K562 (cell line): ENCODE measurements around the gene LRRC8E. TPM values are rescaled to one million over a fixed set of nuclear protein-coding genes. Genes with fewer than 3 reads are reported as not detected.
A peak's percentile ranks its signal among the peaks of the same experiment; 100 is the strongest.

Source experiments
- ADNP ChIP-seq: fragments of 200-800 bp; sonication (Bioruptor generic); IDR thresholded peaks from 2 replicates; pipeline ENCODE4 v1.6.1; 2016; ENCODE audit warnings: missing genetic modification characterization, missing compliant biosample characterization
- ATF1 ChIP-seq, 2 experiments: fragments of 450-650 bp in 1 of 2; IDR thresholded peaks; 2 replicates each; pipeline ENCODE4 v1.6.1; 2016; ENCODE audit warnings: missing compliant biosample characterization in 1 of 2, missing genetic modification characterization in 1 of 2
- BACH1 ChIP-seq: fragments of 200-800 bp; sonication (Bioruptor generic); IDR thresholded peaks from 2 replicates; pipeline ENCODE4 v1.6.1; 2016; ENCODE audit warnings: missing genetic modification characterization, missing compliant biosample characterization
- BMI1 ChIP-seq: fragments of 150-350 bp; IDR thresholded peaks from 2 replicates; pipeline ENCODE4 v1.6.1; 2014; ENCODE audit warnings: low read length
- DMBX1 ChIP-seq: fragments of 250-450 bp; sonication (Bioruptor Pico); IDR thresholded peaks from 2 replicates; pipeline ENCODE4 v1.8.0; 2022; ENCODE audit warnings: inconsistent platforms, mild to moderate bottlenecking, moderate library complexity, borderline replicate concordance
- E2F5 ChIP-seq: sonication (generic); formaldehyde crosslinking; IDR thresholded peaks from 2 replicates; pipeline ENCODE4 v1.8.0; 2022; ENCODE audit warnings: mild to moderate bottlenecking, missing genetic modification reagents
- FOXK1 ChIP-seq: sonication (generic); formaldehyde crosslinking; IDR thresholded peaks from 2 replicates; pipeline ENCODE4 v1.8.0; 2022; ENCODE audit warnings: missing genetic modification reagents, mild to moderate bottlenecking, borderline replicate concordance
- HDAC1 ChIP-seq, 2 experiments: fragments of 450-650 bp; IDR thresholded peaks; 2 replicates each; pipeline ENCODE4 v1.6.1; 2016 to 2017; ENCODE audit warnings: inconsistent platforms in 1 of 2, mild to moderate bottlenecking in 1 of 2, moderate library complexity in 1 of 2
- HINFP ChIP-seq: fragments of 450-650 bp; conservative IDR thresholded peaks from 2 replicates; pipeline ENCODE4 v1.6.1; 2016; ENCODE audit warnings: missing genetic modification characterization, low read depth, mild to moderate bottlenecking, control low read depth, missing compliant biosample characterization
- IRF2 ChIP-seq: sonication (generic); formaldehyde crosslinking; IDR thresholded peaks from 2 replicates; pipeline ENCODE4 v1.8.1; 2022; ENCODE audit warnings: mild to moderate bottlenecking, missing genetic modification reagents
- MECOM ChIP-seq: fragments of 250-450 bp; sonication (Bioruptor Pico); IDR thresholded peaks from 2 replicates; pipeline ENCODE4 v1.8.0; 2022; ENCODE audit warnings: inconsistent platforms
- SMARCC2 ChIP-seq: fragments of 450-650 bp; IDR thresholded peaks from 2 replicates; pipeline ENCODE4 v1.6.1; 2017; ENCODE audit warnings: antibody characterized with exemption, moderate library complexity, mild to moderate bottlenecking, low read depth
- STAG1 ChIP-seq: sonication (generic); formaldehyde crosslinking; IDR thresholded peaks from 2 replicates; pipeline ENCODE4 v1.5.0; 2020; ENCODE audit warnings: missing genetic modification reagents, borderline replicate concordance
- STAT5A ChIP-seq: IDR thresholded peaks from 2 replicates; pipeline ENCODE4 v1.6.1; 2012; ENCODE audit warnings: low read length, inconsistent platforms, borderline replicate concordance
- TAF7 ChIP-seq: fragments of 450-650 bp; IDR thresholded peaks from 2 replicates; pipeline ENCODE4 v1.6.1; 2016; ENCODE audit warnings: missing genetic modification characterization, missing compliant biosample characterization
- TSC22D4 ChIP-seq: fragments of 450-650 bp; IDR thresholded peaks from 2 replicates; pipeline ENCODE4 v1.6.1; 2016; ENCODE audit warnings: missing genetic modification characterization, missing biosample characterization, control low read depth
- ZBTB17 ChIP-seq: fragments of 450-650 bp; formaldehyde crosslinking; IDR thresholded peaks from 2 replicates; pipeline ENCODE4 v1.4.0; 2020; ENCODE audit warnings: mild to moderate bottlenecking
- ZNF212 ChIP-seq: fragments of 450-650 bp; formaldehyde crosslinking; IDR thresholded peaks from 2 replicates; pipeline ENCODE4 v1.4.0; 2020; ENCODE audit warnings: mild to moderate bottlenecking
- ZNF384 ChIP-seq: IDR thresholded peaks from 2 replicates; pipeline ENCODE4 v1.6.1; 2012; ENCODE audit warnings: low read depth, low read length, improper control_type of control experiment
- ZNF695 ChIP-seq: fragments of 450-650 bp; formaldehyde crosslinking; IDR thresholded peaks from 2 replicates; pipeline ENCODE4 v1.4.0; 2020; ENCODE audit warnings: mild to moderate bottlenecking, moderate library complexity
- polyA plus RNA-seq, 8 experiments: library from polyadenylated mRNA; depleted of rRNA in 4 of 8; stranded (reverse) in 5 of 8; unstranded in 3 of 8; fragments of >200 nt; fragmentation: Nextera tagmentation in 2 of 8; fragmentation: Illumina TruSeq in 1 of 8; extraction: Ambion mirVana in 2 of 8; extraction: Trizol in 1 of 8; gene quantifications; 2 replicates each; pipeline versions ENCODE4 v1.2.1 to v1.2.3, GENCODE V29; 2011 to 2014; ENCODE audit warnings: inconsistent platforms in 1 of 8, missing spikeins in 1 of 8
- total RNA-seq, 7 experiments: library from RNA; depleted of rRNA in 6 of 7; stranded (reverse); fragments of >200 nt in 6 of 7; fragmentation: Illumina TruSeq in 2 of 7; extraction: Trizol in 2 of 7; gene quantifications; 2 replicates each; pipeline versions ENCODE4 v1.2.1 to v1.2.3, GENCODE V29; 2011 to 2021; ENCODE audit warnings: low replicate concordance in 1 of 7
- TF ChIP-seq, protein P1 (sequence below): fragments of 250-450 bp; sonication (Bioruptor Pico); IDR thresholded peaks from 2 replicates; pipeline ENCODE4 v1.4.0; 2020; ENCODE audit warnings: mild to moderate bottlenecking, moderate library complexity, borderline replicate concordance
- TF ChIP-seq, protein P2 (sequence below): fragments of 250-450 bp; sonication (Bioruptor Pico); IDR thresholded peaks from 2 replicates; pipeline ENCODE4 v1.8.0; 2021; ENCODE audit warnings: borderline replicate concordance, mild to moderate bottlenecking, moderate library complexity; ENCODE audit not compliant: poor library complexity, severe bottlenecking
- TF ChIP-seq, protein P3 (sequence below): fragments of 250-450 bp; sonication (Bioruptor Pico); IDR thresholded peaks from 2 replicates; pipeline ENCODE4 v1.9.0; 2021; ENCODE audit warnings: mild to moderate bottlenecking

The LRRC8E gene
- total and polyA plus RNA-seq, 9 of the 15 experiments (the other 6 are each of a cell fraction or from before 2014, with no cell fraction given) = 0.08 to 5.7 (median 3.5) TPM; not detected in 1

GRCh38 chr19:7926021-7926726, 37.9 kb downstream of the LRRC8E start, which contains the start of gene CTXN1 (continued):
- TF ChIP-seq, protein P1, sequence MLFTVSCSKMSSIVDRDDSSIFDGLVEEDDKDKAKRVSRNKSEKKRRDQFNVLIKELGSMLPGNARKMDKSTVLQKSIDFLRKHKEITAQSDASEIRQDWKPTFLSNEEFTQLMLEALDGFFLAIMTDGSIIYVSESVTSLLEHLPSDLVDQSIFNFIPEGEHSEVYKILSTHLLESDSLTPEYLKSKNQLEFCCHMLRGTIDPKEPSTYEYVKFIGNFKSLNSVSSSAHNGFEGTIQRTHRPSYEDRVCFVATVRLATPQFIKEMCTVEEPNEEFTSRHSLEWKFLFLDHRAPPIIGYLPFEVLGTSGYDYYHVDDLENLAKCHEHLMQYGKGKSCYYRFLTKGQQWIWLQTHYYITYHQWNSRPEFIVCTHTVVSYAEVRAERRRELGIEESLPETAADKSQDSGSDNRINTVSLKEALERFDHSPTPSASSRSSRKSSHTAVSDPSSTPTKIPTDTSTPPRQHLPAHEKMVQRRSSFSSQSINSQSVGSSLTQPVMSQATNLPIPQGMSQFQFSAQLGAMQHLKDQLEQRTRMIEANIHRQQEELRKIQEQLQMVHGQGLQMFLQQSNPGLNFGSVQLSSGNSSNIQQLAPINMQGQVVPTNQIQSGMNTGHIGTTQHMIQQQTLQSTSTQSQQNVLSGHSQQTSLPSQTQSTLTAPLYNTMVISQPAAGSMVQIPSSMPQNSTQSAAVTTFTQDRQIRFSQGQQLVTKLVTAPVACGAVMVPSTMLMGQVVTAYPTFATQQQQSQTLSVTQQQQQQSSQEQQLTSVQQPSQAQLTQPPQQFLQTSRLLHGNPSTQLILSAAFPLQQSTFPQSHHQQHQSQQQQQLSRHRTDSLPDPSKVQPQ (CRISPR knock-in tag) = no peak
- TF ChIP-seq FOXK1 (CRISPR knock-in tag) (no peak), HDAC1 (IDR thresholded peaks at IDR 0.05) (peak in 1 of 2 experiments; percentile 61; a peak in 1 of 4 replicates), BMI1 (no peak), E2F5 (CRISPR knock-in tag) (no peak), ZBTB17 (CRISPR knock-in tag) (peak; percentile 50; the same call in 1 of the 2 replicates), STAG1 (CRISPR knock-in tag) (no peak), STAT5A (no peak), ZNF384 (no peak), ZNF212 (CRISPR knock-in tag) (peak; percentile 38; the same call in 1 of the 2 replicates), MECOM (CRISPR knock-in tag) (no peak), BACH1 (no peak), TSC22D4 (tag) (no peak), DMBX1 (CRISPR knock-in tag) (no peak), HINFP (tag) (no peak), ZNF695 (peak; percentile 75; the same call in 1 of the 2 replicates), ATF1 (CRISPR knock-in tag; IDR thresholded peaks at IDR 0.05) (no peak), ATF1 (tag; IDR thresholded peaks at IDR 0.05) (peak; percentile 26; the same call in 1 of the 2 replicates), TAF7 (tag) (no peak), IRF2 (CRISPR knock-in tag) (no peak), SMARCC2 (no peak), ADNP (tag) (no peak)
- TF ChIP-seq, protein P2, sequence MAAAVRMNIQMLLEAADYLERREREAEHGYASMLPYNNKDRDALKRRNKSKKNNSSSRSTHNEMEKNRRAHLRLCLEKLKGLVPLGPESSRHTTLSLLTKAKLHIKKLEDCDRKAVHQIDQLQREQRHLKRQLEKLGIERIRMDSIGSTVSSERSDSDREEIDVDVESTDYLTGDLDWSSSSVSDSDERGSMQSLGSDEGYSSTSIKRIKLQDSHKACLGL = no peak
- TF ChIP-seq, protein P3, sequence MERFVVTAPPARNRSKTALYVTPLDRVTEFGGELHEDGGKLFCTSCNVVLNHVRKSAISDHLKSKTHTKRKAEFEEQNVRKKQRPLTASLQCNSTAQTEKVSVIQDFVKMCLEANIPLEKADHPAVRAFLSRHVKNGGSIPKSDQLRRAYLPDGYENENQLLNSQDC (CRISPR knock-in tag) = no peak
